Spleen (tissue), 11 donors: Measurements from ENCODE around the gene AGRN. TPM values are rescaled to one million over a fixed set of nuclear protein-coding genes. Genes with fewer than 3 reads are reported as not detected.

Experiments used
- polyA plus RNA-seq, 3 donors: library from polyadenylated mRNA; stranded (reverse); fragments of 200-250 nt; gene quantifications; one replicate each; pipeline ENCODE4 v1.2.1, GENCODE V29; 2013
- small RNA-seq, 4 donors: library from RNA; depleted of rRNA; stranded (forward); fragments of <200 nt; gene quantifications; one replicate each; pipeline ENCODE3, GENCODE V24; 2016
- total RNA-seq, 7 donors: library from RNA; depleted of rRNA in 3 of 7; stranded (reverse); fragments of >200 nt in 3 of 7; fragmentation: NEBNext Ultra II Directional in 4 of 7; extraction: Animal tissue kit (Norgen Biotek cat#: 25700) in 4 of 7; gene quantifications; one replicate each; pipeline versions ENCODE4 v1.1.0 to v1.2.1, GENCODE V29; 2016 to 2021
- donor health status: healthy with polysubstance abuse.
- donor health status: DM: no; HTN: no; CAD: no; lungs with moderate emphysema.
- donor health status: DM: no; HTN: no; CAD: no.
- donor health status: Bipolar disorder and iron deficiency.
- donor health status: healthy.
- donor health status: DM: no; HTN: no; CAD: no.
- donor health status: DM: yes; HTN: yes; CAD: no.

AGRN gene
- total and polyA plus RNA-seq, 10 donors = 4.6 to 27.2 (median 14.5) TPM

Small RNAs within 50 kb of the gene (small RNA-seq; reads per million reads assigned to genes)
- gene AL645608.3 = 0 reads per million in 4 donors

Other genes with a start within 250 kb of the AGRN start
- gene SAMD11, start 96.2 kb upstream of the AGRN start, total RNA-seq = 10 to 100 TPM in 5 of 7 donors, 1 to 10 TPM in 2; 7.5 to 37.0 (median 18.1) TPM
- 10 to 100 TPM in 2 of 3 donors, 1 to 10 TPM in 1; 7.7 to 33.2 (median 19.8) TPM for gene SAMD11, start 96.2 kb upstream of the AGRN start, polyA plus RNA-seq
- 10 to 100 TPM; 26.2 to 61.1 (median 44.7) TPM for gene NOC2L, start 60.9 kb upstream of the AGRN start, total RNA-seq
- 10 to 100 TPM; 46.6 to 73.4 (median 52.8) TPM for gene NOC2L, start 60.9 kb upstream of the AGRN start, polyA plus RNA-seq
- 10 to 100 TPM; 12.0 to 21.5 (median 18.7) TPM for gene KLHL17, start 59.5 kb upstream of the AGRN start, total RNA-seq
- 10 to 100 TPM; 14.1 to 31.6 (median 26.0) TPM for gene KLHL17, start 59.5 kb upstream of the AGRN start, polyA plus RNA-seq
- gene PLEKHN1, start 53.6 kb upstream of the AGRN start, total RNA-seq = 1 to 10 TPM in 5 of 7 donors, under 1 TPM in 2; 0.65 to 2.2 (median 1.1) TPM
- under 1 TPM; 0.17 to 0.80 (median 0.63) TPM for gene PLEKHN1, start 53.6 kb upstream of the AGRN start, polyA plus RNA-seq
- gene PERM1, start 38.0 kb upstream of the AGRN start, total RNA-seq = under 1 TPM in 3 of 7 donors, not detected in 4; 0.39 to 0.85 (median 0.60) TPM
- gene PERM1, start 38.0 kb upstream of the AGRN start, polyA plus RNA-seq = under 1 TPM; 0.20 to 0.80 (median 0.21) TPM
- gene HES4, start 20.0 kb upstream of the AGRN start, total RNA-seq = 10 to 100 TPM in 5 of 7 donors, 1 to 10 TPM in 2; 3.8 to 39.0 (median 15.4) TPM
- gene HES4, start 20.0 kb upstream of the AGRN start, polyA plus RNA-seq = 10 to 100 TPM; 20.8 to 64.3 (median 27.8) TPM
- gene ISG15, start 6.6 kb upstream of the AGRN start, total RNA-seq = 10 to 100 TPM; 23.3 to 93.8 (median 51.0) TPM
- gene ISG15, start 6.6 kb upstream of the AGRN start, polyA plus RNA-seq = 100 to 1,000 TPM; 131 to 230 (median 163) TPM
- gene RNF223, start 54.2 kb downstream of the AGRN start, total RNA-seq = not detected
- gene RNF223, start 54.2 kb downstream of the AGRN start, polyA plus RNA-seq = not detected
- gene C1orf159, start 96.0 kb downstream of the AGRN start, total RNA-seq = 10 to 100 TPM; 12.1 to 22.5 (median 18.7) TPM
- 10 to 100 TPM in 2 of 3 donors, 1 to 10 TPM in 1; 8.5 to 25.7 (median 24.1) TPM for gene C1orf159, start 96.0 kb downstream of the AGRN start, polyA plus RNA-seq
- under 1 TPM in 2 of 7 donors, not detected in 5; 0.17 to 0.34 TPM for gene TTLL10, start 153.8 kb downstream of the AGRN start, total RNA-seq
- under 1 TPM in 2 of 3 donors, not detected in 1; 0.02 to 0.03 TPM for gene TTLL10, start 153.8 kb downstream of the AGRN start, polyA plus RNA-seq
- 1 to 10 TPM; 5.2 to 9.9 (median 7.5) TPM for gene TNFRSF18, start 186.5 kb downstream of the AGRN start, total RNA-seq
- gene TNFRSF18, start 186.5 kb downstream of the AGRN start, polyA plus RNA-seq = 10 to 100 TPM in 1 of 3 donors, 1 to 10 TPM in 2; 7.2 to 16.3 (median 9.3) TPM
- gene TNFRSF4, start 194.0 kb downstream of the AGRN start, total RNA-seq = 10 to 100 TPM in 5 of 7 donors, 1 to 10 TPM in 2; 6.6 to 18.9 (median 12.5) TPM
- 10 to 100 TPM; 14.7 to 23.4 (median 14.7) TPM for gene TNFRSF4, start 194.0 kb downstream of the AGRN start, polyA plus RNA-seq
- 100 to 1,000 TPM in 4 of 7 donors, 10 to 100 TPM in 3; 87.2 to 145 (median 114) TPM for gene SDF4, start 211.9 kb downstream of the AGRN start, total RNA-seq
- gene SDF4, start 211.9 kb downstream of the AGRN start, polyA plus RNA-seq = 10 to 100 TPM; 39.1 to 84.2 (median 49.4) TPM
- gene B3GALT6, start 212.1 kb downstream of the AGRN start, total RNA-seq = 10 to 100 TPM; 13.2 to 25.1 (median 19.3) TPM
- 10 to 100 TPM in 2 of 3 donors, 1 to 10 TPM in 1; 7.9 to 16.6 (median 12.1) TPM for gene B3GALT6, start 212.1 kb downstream of the AGRN start, polyA plus RNA-seq
- gene C1QTNF12, start 226.6 kb downstream of the AGRN start, total RNA-seq = 1 to 10 TPM in 3 of 7 donors, under 1 TPM in 1, not detected in 3; 0.87 to 3.6 (median 1.8) TPM
- 1 to 10 TPM; 1.3 to 5.5 (median 1.4) TPM for gene C1QTNF12, start 226.6 kb downstream of the AGRN start, polyA plus RNA-seq